HepG2 (cell line): ENCODE measurements around the gene RALBP1. TPM values are rescaled to one million over a fixed set of nuclear protein-coding genes. Genes with fewer than 3 reads are reported as not detected.

Experiments used
- ATAC-seq: fragments of 200-7000 bp; cut with Tn5 transposase; 3 replicates; pipeline ENCODE4 v1.9.1; 2020; ENCODE audit warnings: mild to moderate bottlenecking, moderate library complexity
- BruUV-seq: library from RNA; stranded (reverse); fragments of 400-500 nt; replicated peaks from 2 replicates; lab custom pipeline; 2021; lab: Mats Ljungman, UMichigan
- CTCF ChIA-PET: fragments of 300-600 bp; formaldehyde crosslinking; extraction: SDS; loops from one replicate; lab custom pipeline; 2021; ENCODE audit warnings: low total read pairs, inconsistent platforms, low intra/inter-chr PET ratio; lab: Yijun Ruan, JAX
- POLR2A ChIA-PET: fragments of 350-600 bp; sonication (Branson Sonifier 250); formaldehyde crosslinking; loops from one replicate; lab custom pipeline; 2020; ENCODE audit warnings: antibody characterized with exemption, inconsistent platforms; lab: Yijun Ruan, JAX
- DNase-seq: peaks from one replicate; pipeline ENCODE4 v3.0.0-alpha.2; 2015; ENCODE audit warnings: low spot score
- FAIRE-seq: peaks from 3 replicates; lab custom pipeline; 2011; peaks lifted over from hg19 to GRCh38; lab: Jason Lieb, UNC
- H2AFZ ChIP-seq: one replicate; pipeline ENCODE4 v1.6.1; 2011; ENCODE audit warnings: low read length, inconsistent platforms
- H3K27ac ChIP-seq: fragments of 300-600 bp; 3 replicates; pipeline ENCODE4 v1.8.0; 2011; ENCODE audit warnings: mixed run types, mild to moderate bottlenecking, mixed read lengths, low read length, inconsistent platforms; ENCODE audit not compliant: insufficient read depth; ENCODE audit errors: extremely low read length
- H3K27me3 ChIP-seq, 2 experiments: fragments of 200-600 bp in 1 of 2; 2 replicates in 1 of 2; 3 replicates in 1 of 2; pipeline versions ENCODE4 v1.6.0 to v1.8.0; 2011; ENCODE audit warnings: low read length in 2 of 2, mild to moderate bottlenecking in 2 of 2, moderate library complexity in 2 of 2, inconsistent platforms in 1 of 2; ENCODE audit not compliant: insufficient read depth in 2 of 2, control insufficient read depth in 1 of 2
- H3K36me3 ChIP-seq, 2 experiments: fragments of 200-600 bp in 1 of 2; replicated peaks in 1 of 2; 2 replicates in 1 of 2; 3 replicates in 1 of 2; pipeline versions ENCODE4 v1.5.1 to v1.8.0; 2011; ENCODE audit warnings: low read length in 2 of 2, inconsistent platforms in 1 of 2; ENCODE audit not compliant: insufficient read depth in 2 of 2, control insufficient read depth in 1 of 2
- H3K4me1 ChIP-seq: 2 replicates; pipeline ENCODE4 v1.5.1; 2012; ENCODE audit warnings: low read length, inconsistent platforms; ENCODE audit not compliant: insufficient read depth
- H3K4me2 ChIP-seq: 2 replicates; pipeline ENCODE4 v1.6.0; 2011; ENCODE audit warnings: low read depth, low read length, inconsistent platforms
- H3K4me3 ChIP-seq, 3 experiments: fragments of 200-600 bp in 1 of 3; sonication (generic), shearing (Covaris generic) in 1 of 3; replicated peaks in 1 of 3; 2 replicates each; pipeline ENCODE4 v1.5.1; 2011 to 2016; ENCODE audit warnings: low read length in 3 of 3, inconsistent platforms in 2 of 3, low read depth in 2 of 3, mild to moderate bottlenecking in 2 of 3, control low read depth in 1 of 3, mixed read lengths in 1 of 3; ENCODE audit not compliant: insufficient read depth in 1 of 3
- H3K79me2 ChIP-seq: one replicate; pipeline ENCODE4 v1.6.1; 2011; ENCODE audit warnings: low read length, inconsistent platforms; ENCODE audit not compliant: insufficient read depth
- H3K9ac ChIP-seq: 2 replicates; pipeline ENCODE4 v1.6.0; 2011; ENCODE audit warnings: mild to moderate bottlenecking, low read depth, low read length, inconsistent platforms; ENCODE audit not compliant: insufficient read depth
- H3K9me3 ChIP-seq: 2 replicates; pipeline ENCODE4 v1.5.1; 2012; ENCODE audit warnings: mild to moderate bottlenecking, low read length
- H4K20me1 ChIP-seq: 2 replicates; pipeline ENCODE4 v1.6.0; 2011; ENCODE audit warnings: inconsistent platforms, mild to moderate bottlenecking, low read length, moderate library complexity; ENCODE audit not compliant: insufficient read depth
- HNRNPUL1 ChIP-seq: fragments of 200-400 bp; formaldehyde crosslinking; IDR thresholded peaks from 2 replicates; pipeline ENCODE4 v1.6.1; 2017; ENCODE audit warnings: low read depth, mild to moderate bottlenecking, low read length, moderate library complexity
- SNAI1 ChIP-seq: sonication (generic); formaldehyde crosslinking; IDR thresholded peaks from 2 replicates; pipeline ENCODE4 v1.5.0; 2020; ENCODE audit warnings: mild to moderate bottlenecking, missing genetic modification reagents, borderline replicate concordance
- WGBS: methylation state at CpG from one replicate; pipeline ENCODE4 v1.1.6; 2017; ENCODE audit warnings: low lambda C conversion rate; 5-methylcytosine and 5-hydroxymethylcytosine counted together
- in situ Hi-C: cut with HindIII; loops from 2 replicates; pipeline ENCODE4 v1.10.0; 2017; ENCODE audit warnings: low pct_unique_long_range_greater_than_20kb; ENCODE audit not compliant: extremely low pct_ligation_motif_present
- intact Hi-C: fragments of 100-400 bp; cut with micrococcal nuclease; formaldehyde crosslinking; loops from one replicate; pipeline ENCODE4 v1.10.0; 2022; ENCODE audit not compliant: unreplicated experiment
- polyA plus RNA-seq, 8 experiments: library from polyadenylated mRNA; depleted of rRNA in 3 of 8; stranded (reverse) in 7 of 8; unstranded in 1 of 8; fragments of >200 nt; fragmentation: Illumina TruSeq in 4 of 8; extraction: Trizol in 4 of 8; gene quantifications; 2 replicates each; pipeline versions ENCODE4 v1.2.1 to v1.2.3, GENCODE V29; 2011 to 2016; ENCODE audit warnings: low read depth in 4 of 8, missing spikeins in 1 of 8, mixed read lengths in 1 of 8; ENCODE audit not compliant: insufficient read depth in 1 of 8
- total RNA-seq, 5 experiments: library from RNA; depleted of rRNA; stranded (reverse); fragments of >200 nt; fragmentation: Illumina TruSeq; extraction: Trizol; gene quantifications; 2 replicates each; pipeline ENCODE4 v1.2.3, GENCODE V29; 2016; ENCODE audit warnings: low read depth in 1 of 5
- TF ChIP-seq, protein P1 (sequence below): sonication (generic); formaldehyde crosslinking; IDR thresholded peaks from 2 replicates; pipeline ENCODE4 v1.5.1; 2020; ENCODE audit warnings: mild to moderate bottlenecking, missing genetic modification reagents, moderate library complexity
- TF ChIP-seq, protein P2 (sequence below): sonication (generic); formaldehyde crosslinking; IDR thresholded peaks from 2 replicates; pipeline ENCODE4 v1.4.0; 2020; ENCODE audit warnings: missing genetic modification reagents

Gene RALBP1
- total and polyA plus RNA-seq, 2 of the 13 experiments (the other 11 are each of a cell fraction or from before 2014, with no cell fraction given) = 24.5 to 33.1 TPM

DNA sequence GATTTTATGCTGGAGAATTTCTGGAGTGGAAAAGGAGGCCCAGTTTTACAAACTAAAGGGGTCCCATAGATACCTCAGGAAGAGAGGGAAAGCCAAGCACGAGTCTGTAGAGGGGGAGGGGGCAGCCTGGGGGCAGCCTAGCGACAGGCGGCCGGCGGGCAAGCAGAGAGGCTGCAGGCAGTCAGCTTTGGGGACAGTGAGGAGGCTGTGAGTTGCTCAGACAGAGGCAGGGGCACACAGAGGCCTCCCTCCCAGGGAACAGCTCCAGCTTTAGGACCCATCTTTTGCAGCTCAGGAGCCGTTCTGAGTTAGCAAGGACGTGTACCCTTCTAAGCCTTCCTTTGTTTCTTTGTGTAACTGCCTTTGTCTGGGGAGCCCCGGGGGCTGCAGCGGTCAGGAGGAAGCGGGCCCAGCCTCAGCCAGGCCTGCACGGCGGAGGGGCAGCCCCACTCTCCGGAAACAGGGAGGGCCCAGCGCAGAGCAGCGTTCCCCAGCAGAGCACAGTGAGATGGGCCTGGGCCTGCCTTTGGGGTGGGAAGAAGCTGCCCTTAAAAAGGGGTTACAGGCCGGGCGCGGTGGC, 41.1 kb upstream of the RALBP1 start (continued):
- TF ChIP-seq, protein P1, sequence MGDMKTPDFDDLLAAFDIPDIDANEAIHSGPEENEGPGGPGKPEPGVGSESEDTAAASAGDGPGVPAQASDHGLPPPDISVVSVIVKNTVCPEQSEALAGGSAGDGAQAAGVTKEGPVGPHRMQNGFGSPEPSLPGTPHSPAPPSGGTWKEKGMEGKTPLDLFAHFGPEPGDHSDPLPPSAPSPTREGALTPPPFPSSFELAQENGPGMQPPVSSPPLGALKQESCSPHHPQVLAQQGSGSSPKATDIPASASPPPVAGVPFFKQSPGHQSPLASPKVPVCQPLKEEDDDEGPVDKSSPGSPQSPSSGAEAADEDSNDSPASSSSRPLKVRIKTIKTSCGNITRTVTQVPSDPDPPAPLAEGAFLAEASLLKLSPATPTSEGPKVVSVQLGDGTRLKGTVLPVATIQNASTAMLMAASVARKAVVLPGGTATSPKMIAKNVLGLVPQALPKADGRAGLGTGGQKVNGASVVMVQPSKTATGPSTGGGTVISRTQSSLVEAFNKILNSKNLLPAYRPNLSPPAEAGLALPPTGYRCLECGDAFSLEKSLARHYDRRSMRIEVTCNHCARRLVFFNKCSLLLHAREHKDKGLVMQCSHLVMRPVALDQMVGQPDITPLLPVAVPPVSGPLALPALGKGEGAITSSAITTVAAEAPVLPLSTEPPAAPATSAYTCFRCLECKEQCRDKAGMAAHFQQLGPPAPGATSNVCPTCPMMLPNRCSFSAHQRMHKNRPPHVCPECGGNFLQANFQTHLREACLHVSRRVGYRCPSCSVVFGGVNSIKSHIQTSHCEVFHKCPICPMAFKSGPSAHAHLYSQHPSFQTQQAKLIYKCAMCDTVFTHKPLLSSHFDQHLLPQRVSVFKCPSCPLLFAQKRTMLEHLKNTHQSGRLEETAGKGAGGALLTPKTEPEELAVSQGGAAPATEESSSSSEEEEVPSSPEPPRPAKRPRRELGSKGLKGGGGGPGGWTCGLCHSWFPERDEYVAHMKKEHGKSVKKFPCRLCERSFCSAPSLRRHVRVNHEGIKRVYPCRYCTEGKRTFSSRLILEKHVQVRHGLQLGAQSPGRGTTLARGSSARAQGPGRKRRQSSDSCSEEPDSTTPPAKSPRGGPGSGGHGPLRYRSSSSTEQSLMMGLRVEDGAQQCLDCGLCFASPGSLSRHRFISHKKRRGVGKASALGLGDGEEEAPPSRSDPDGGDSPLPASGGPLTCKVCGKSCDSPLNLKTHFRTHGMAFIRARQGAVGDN (CRISPR knock-in tag) = peak; percentile 25; the same call in 1 of the 2 replicates
- TF ChIP-seq SNAI1 = no peak

DNA sequence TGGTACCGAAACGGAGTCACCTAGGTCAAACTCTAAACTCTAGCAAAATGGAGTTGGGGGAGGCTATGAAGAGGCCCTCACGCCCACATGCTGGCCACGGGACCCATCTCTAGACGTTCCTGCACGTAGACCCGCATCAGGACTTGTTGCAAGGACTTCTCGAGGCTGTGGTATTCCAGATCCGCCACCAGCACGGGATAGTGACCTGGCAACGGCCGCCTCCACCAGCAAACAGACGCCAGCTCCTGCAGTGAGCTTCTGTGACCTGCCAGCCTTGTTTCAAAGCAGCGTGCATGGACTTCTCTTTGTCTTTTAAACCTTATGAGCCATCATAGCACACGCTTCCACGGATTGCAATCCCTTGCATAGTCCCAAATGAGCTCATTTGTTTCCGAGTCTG, 40.3 kb upstream of the RALBP1 start:
- BruUV-seq = no TSS peak
- Histone ChIP-seq H3K4me3 (no peak overlapping the region), H3K9me3 (no peaks in the 10 kb centered on the region), H3K27ac (no peak overlapping the region), H3K9ac (no peak overlapping the region), H3K4me2 (no peak overlapping the region), H3K4me1 (peaks cover 6% of the 10 kb centered on the region; the same call in 1 of the 2 replicates), H3K27me3 (no peaks in the 10 kb centered on the region; a peak in 1 of 5 replicates), H2AFZ (no peak overlapping the region), H3K79me2 (no peaks in the 10 kb centered on the region), H4K20me1 (no peaks in the 10 kb centered on the region), H3K36me3 (no peaks in the 10 kb centered on the region)
- intact Hi-C loops = no loop called here
- TF ChIP-seq, protein P2, sequence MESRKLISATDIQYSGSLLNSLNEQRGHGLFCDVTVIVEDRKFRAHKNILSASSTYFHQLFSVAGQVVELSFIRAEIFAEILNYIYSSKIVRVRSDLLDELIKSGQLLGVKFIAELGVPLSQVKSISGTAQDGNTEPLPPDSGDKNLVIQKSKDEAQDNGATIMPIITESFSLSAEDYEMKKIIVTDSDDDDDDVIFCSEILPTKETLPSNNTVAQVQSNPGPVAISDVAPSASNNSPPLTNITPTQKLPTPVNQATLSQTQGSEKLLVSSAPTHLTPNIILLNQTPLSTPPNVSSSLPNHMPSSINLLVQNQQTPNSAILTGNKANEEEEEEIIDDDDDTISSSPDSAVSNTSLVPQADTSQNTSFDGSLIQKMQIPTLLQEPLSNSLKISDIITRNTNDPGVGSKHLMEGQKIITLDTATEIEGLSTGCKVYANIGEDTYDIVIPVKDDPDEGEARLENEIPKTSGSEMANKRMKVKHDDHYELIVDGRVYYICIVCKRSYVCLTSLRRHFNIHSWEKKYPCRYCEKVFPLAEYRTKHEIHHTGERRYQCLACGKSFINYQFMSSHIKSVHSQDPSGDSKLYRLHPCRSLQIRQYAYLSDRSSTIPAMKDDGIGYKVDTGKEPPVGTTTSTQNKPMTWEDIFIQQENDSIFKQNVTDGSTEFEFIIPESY (CRISPR knock-in tag) = peak; percentile 27; the same call in 1 of the 2 replicates
- TF ChIP-seq HNRNPUL1 = no peak
- 59% methylated on average over 8 of the region's 17 CpGs for WGBS
- peak; percentile 44; the same call in 2 of the 3 replicates for ATAC-seq
- in situ Hi-C loops = no loop called here
- FAIRE-seq = no peak
- no peak for DNase-seq
- CTCF ChIA-PET = no interaction called here
- POLR2A ChIA-PET = no interaction called here
